ENCODE data around the gene OVCA2. TPM values are rescaled to one million over a fixed set of nuclear protein-coding genes. Genes with fewer than 3 reads are reported as not detected.

OVCA2 gene
- total RNA-seq, 2 donors from 2014 or later, result 28.4 to 35.2 TPM

- Mint-ChIP-seq H3K36me3 (ENCODE audit: low read depth) (peaks cover 15% of the 10 kb centered on the region), H3K27me3 (no peaks in the 10 kb centered on the region), H3K27ac (peak overlapping the region; percentile 99), H3K4me3 (peak overlapping the region; percentile 100), H3K4me1 (peaks cover 53% of the 10 kb centered on the region)
- no peaks in the 10 kb centered on the region for H3K9me3 ChIP-seq (ENCODE audit: control insufficient read depth, low read length, poor library complexity, severe bottlenecking)
- DNase-seq (no peak), ATAC-seq (peak; percentile 34)
Observed at GRCh38 chr17:2089021-2089422, 47.2 kb downstream of the OVCA2 start.

DNA sequence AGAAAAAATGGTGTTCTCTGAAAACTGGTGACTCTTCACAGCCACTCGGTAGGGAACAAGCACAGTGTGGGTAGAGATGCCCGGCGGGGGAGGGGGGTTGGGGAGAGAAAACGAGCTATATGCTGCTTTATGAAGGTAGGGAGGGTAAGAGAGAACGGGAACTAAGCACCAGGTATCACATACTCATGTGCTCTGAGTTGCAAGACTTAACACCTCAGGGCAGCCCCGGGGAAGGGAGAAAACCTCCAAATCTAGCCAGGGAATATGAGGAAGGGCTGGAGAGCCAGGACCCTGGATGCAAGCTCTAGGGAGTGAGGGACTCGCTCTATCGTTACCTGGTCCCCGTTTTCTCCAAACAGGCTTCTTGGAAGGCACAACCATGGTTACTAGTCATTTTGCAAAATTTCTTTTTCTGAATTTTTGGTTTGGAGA lies 48.4 kb downstream of the OVCA2 start:
- DNase-seq, result no peak
- H3K9me3 ChIP-seq (ENCODE audit: control insufficient read depth, low read length, poor library complexity, severe bottlenecking), result no peaks in the 10 kb centered on the region
- peaks cover 10% of the 10 kb centered on the region for H3K36me3 Mint-ChIP-seq (ENCODE audit: low read depth)
- no peaks in the 10 kb centered on the region for H3K27me3 Mint-ChIP-seq
- H3K4me1 Mint-ChIP-seq, result peaks cover 46% of the 10 kb centered on the region
- H3K4me3 Mint-ChIP-seq, result peak overlapping the region; percentile 100
- peak overlapping the region; percentile 99 for H3K27ac Mint-ChIP-seq
- peak; percentile 36 for ATAC-seq

DNA sequence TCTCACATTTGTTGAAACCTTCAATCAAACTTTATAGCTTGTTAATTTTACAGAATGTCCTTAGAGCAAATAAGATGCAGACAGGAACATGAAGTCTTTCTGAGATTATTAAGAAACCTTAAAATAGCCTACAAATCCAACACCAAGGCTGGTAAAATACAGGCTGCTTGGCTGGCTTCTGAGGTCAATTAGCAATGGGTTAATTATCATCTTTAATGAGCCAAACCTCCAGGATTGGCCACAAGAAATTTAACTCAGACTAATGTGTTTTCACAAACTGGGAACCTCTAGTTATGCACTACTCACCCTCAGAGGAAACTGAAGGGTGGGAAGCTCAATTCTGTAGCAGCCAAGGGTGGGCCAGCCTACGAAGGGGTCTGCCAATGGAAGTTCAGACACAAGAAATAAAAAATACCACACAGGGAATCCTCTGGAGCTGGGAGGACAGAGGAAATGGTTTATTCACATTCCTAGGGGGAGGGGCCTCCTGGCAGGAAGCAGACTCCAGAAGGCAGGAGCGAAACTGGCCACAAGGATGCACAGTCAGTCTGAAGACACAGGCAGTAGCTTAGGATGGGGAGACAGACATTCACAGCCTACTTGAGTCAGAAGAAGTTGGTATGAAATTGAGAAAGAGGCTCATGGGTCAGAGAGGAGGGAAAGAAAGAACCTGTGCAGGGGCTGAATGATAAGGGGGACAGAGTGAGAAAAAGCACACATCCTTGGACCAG lies 49.1 kb downstream of the OVCA2 start:
- H3K4me1 Mint-ChIP-seq, result peaks cover 46% of the 10 kb centered on the region
- ATAC-seq, result no peak
- peak overlapping the region; percentile 99 for H3K27ac Mint-ChIP-seq
- DNase-seq, result no peak
- no peaks in the 10 kb centered on the region for H3K9me3 ChIP-seq (ENCODE audit: control insufficient read depth, low read length, poor library complexity, severe bottlenecking)
- H3K36me3 Mint-ChIP-seq (ENCODE audit: low read depth), result peaks cover 10% of the 10 kb centered on the region
- H3K4me3 Mint-ChIP-seq, result peak overlapping the region; percentile 31
- H3K27me3 Mint-ChIP-seq, result no peaks in the 10 kb centered on the region

GRCh38 chr17:2092253-2092652 lies 50.4 kb downstream of the OVCA2 start:
- no peaks in the 10 kb centered on the region for H3K27me3 Mint-ChIP-seq
- no peaks in the 10 kb centered on the region for H3K9me3 ChIP-seq (ENCODE audit: control insufficient read depth, low read length, poor library complexity, severe bottlenecking)
- H3K27ac Mint-ChIP-seq, result no peak overlapping the region
- peaks cover 10% of the 10 kb centered on the region for H3K36me3 Mint-ChIP-seq (ENCODE audit: low read depth)
- H3K4me1 Mint-ChIP-seq, result peaks cover 39% of the 10 kb centered on the region
- H3K4me3 Mint-ChIP-seq, result no peak overlapping the region
- no peak for ATAC-seq
- DNase-seq, result no peak

Other genes starting within 250 kb of the OVCA2 start
- 10 to 100 TPM; 16.0 to 16.8 TPM for gene SMYD4, start 212.1 kb upstream of the OVCA2 start, total RNA-seq
- gene RPA1, start 212.0 kb upstream of the OVCA2 start, total RNA-seq, result 10 to 100 TPM; 67.4 to 81.4 TPM
- gene RTN4RL1, start 16.7 kb upstream of the OVCA2 start, total RNA-seq, result under 1 TPM; 0.21 to 0.90 TPM
- gene DPH1, start 11.9 kb upstream of the OVCA2 start, total RNA-seq, result 10 to 100 TPM; 85.1 to 92.6 TPM
- gene HIC1, start 13.1 kb downstream of the OVCA2 start, total RNA-seq, result 1 to 10 TPM; 4.6 to 8.1 TPM

Data from T-helper 17 cell (primary cell).